Loucy (cell line): ENCODE results near the gene CARD8.

Experiments used
- H2AFZ ChIP-seq: fragments of 200-600 bp; sonication (generic); 2 replicates; pipeline ENCODE4 v1.6.0; 2016; ENCODE audit warnings: antibody characterized with exemption, mild to moderate bottlenecking, low read length, moderate library complexity
- H3F3A ChIP-seq: fragments of 200-600 bp; 2 replicates; pipeline ENCODE4 v1.6.0; 2016; ENCODE audit warnings: antibody characterized with exemption, low read depth, mild to moderate bottlenecking
- H3K27me3 ChIP-seq: fragments of 200-600 bp; sonication (generic); 2 replicates; pipeline ENCODE4 v1.6.1; 2014; ENCODE audit warnings: low read length, mild to moderate bottlenecking; ENCODE audit not compliant: insufficient read depth, poor library complexity, severe bottlenecking
- H3K36me3 ChIP-seq: fragments of 200-600 bp; sonication (generic); 2 replicates; pipeline ENCODE4 v1.6.1; 2016; ENCODE audit warnings: low read length; ENCODE audit not compliant: insufficient read depth
- H3K4me1 ChIP-seq: fragments of 200-600 bp; sonication (generic); 2 replicates; pipeline ENCODE4 v1.5.1; 2014; ENCODE audit warnings: low read length, mild to moderate bottlenecking; ENCODE audit not compliant: insufficient read depth, poor library complexity, severe bottlenecking
- H3K4me2 ChIP-seq: fragments of 200-600 bp; sonication (generic); 2 replicates; pipeline ENCODE4 v1.6.0; 2014; ENCODE audit warnings: antibody characterized with exemption, low read length, low read depth, mild to moderate bottlenecking; ENCODE audit not compliant: poor library complexity, severe bottlenecking
- H3K4me3 ChIP-seq: fragments of 200-600 bp; sonication (generic); 2 replicates; pipeline ENCODE4 v1.5.1; 2014; ENCODE audit warnings: low read length, mild to moderate bottlenecking, mixed read lengths; ENCODE audit not compliant: poor library complexity, severe bottlenecking
- H3K79me2 ChIP-seq: fragments of 200-600 bp; sonication (generic); 2 replicates; pipeline ENCODE4 v1.6.1; 2014; ENCODE audit warnings: low read length; ENCODE audit not compliant: insufficient read depth
- H3K9ac ChIP-seq: fragments of 200-600 bp; sonication (generic); 2 replicates; pipeline ENCODE4 v1.6.0; 2014; ENCODE audit warnings: mild to moderate bottlenecking, low read depth, low read length, moderate library complexity; ENCODE audit not compliant: poor library complexity, severe bottlenecking
- H3K9me2 ChIP-seq: fragments of 200-600 bp; sonication (generic); replicated peaks from 2 replicates; pipeline ENCODE4 v1.6.1; 2016; ENCODE audit warnings: low read depth, low read length, mixed read lengths
- H3K9me3 ChIP-seq: fragments of 200-600 bp; sonication (generic); 2 replicates; pipeline ENCODE4 v1.6.1; 2014; ENCODE audit warnings: mild to moderate bottlenecking, antibody characterized with exemption, low read length, low read depth; ENCODE audit not compliant: insufficient read depth
- H4K20me1 ChIP-seq: fragments of 200-600 bp; sonication (generic); 2 replicates; pipeline ENCODE4 v1.6.0; 2014; ENCODE audit warnings: antibody characterized with exemption, low read length, mild to moderate bottlenecking; ENCODE audit not compliant: insufficient read depth, poor library complexity, severe bottlenecking
- EZH2phosphoT487 ChIP-seq: fragments of 200-600 bp; IDR thresholded peaks from 2 replicates; pipeline ENCODE4 v1.6.1; 2018; ENCODE audit warnings: antibody characterized with exemption, mild to moderate bottlenecking, moderate library complexity, borderline replicate concordance
- TF ChIP-seq, protein P1 (sequence below): fragments of 200-600 bp; sonication (generic); conservative IDR thresholded peaks from 2 replicates; pipeline ENCODE4 v1.5.1; 2014; ENCODE audit warnings: mild to moderate bottlenecking, antibody characterized with exemption, low read length

Gene CARD8

GRCh38 chr19:48181505-48181904, 74.2 kb downstream of the CARD8 start:
- TF ChIP-seq, protein P1, sequence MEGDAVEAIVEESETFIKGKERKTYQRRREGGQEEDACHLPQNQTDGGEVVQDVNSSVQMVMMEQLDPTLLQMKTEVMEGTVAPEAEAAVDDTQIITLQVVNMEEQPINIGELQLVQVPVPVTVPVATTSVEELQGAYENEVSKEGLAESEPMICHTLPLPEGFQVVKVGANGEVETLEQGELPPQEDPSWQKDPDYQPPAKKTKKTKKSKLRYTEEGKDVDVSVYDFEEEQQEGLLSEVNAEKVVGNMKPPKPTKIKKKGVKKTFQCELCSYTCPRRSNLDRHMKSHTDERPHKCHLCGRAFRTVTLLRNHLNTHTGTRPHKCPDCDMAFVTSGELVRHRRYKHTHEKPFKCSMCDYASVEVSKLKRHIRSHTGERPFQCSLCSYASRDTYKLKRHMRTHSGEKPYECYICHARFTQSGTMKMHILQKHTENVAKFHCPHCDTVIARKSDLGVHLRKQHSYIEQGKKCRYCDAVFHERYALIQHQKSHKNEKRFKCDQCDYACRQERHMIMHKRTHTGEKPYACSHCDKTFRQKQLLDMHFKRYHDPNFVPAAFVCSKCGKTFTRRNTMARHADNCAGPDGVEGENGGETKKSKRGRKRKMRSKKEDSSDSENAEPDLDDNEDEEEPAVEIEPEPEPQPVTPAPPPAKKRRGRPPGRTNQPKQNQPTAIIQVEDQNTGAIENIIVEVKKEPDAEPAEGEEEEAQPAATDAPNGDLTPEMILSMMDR: no peak
- no peak for TF ChIP-seq EZH2phosphoT487
- H4K20me1 ChIP-seq: no peaks in the 10 kb centered on the region
- H3F3A ChIP-seq: no peaks in the 10 kb centered on the region
- H2AFZ ChIP-seq: no peak overlapping the region
- H3K79me2 ChIP-seq: no peaks in the 10 kb centered on the region
- H3K4me3 ChIP-seq: no peak overlapping the region
- H3K4me2 ChIP-seq: no peak overlapping the region
- peaks cover 5% of the 10 kb centered on the region; the same call in 1 of the 2 replicates for H3K9me3 ChIP-seq
- H3K9ac ChIP-seq: no peak overlapping the region
- no peaks in the 10 kb centered on the region for H3K36me3 ChIP-seq
- H3K27me3 ChIP-seq: no peaks in the 10 kb centered on the region
- H3K9me2 ChIP-seq: no peaks in the 10 kb centered on the region
- no peaks in the 10 kb centered on the region for H3K4me1 ChIP-seq

DNA sequence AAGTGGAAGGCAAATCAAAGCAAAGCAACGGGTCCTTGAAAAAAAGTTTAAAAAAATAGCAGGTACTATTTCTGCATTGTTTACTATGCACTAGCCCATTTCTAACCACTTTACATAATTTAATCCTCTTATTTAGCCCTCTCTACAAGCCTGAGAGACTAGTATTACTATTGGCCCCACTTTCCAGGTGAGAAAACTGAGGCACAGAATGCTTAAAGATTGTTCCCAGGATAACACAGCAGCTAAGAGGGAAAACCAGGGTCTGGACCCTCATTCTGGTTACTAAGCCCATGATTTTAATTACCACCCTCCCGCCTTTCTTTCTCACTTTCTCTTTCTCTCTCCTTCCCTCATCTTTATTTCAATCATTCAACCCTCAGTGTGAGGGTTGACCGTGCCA, 79.5 kb downstream of the CARD8 start:
- Histone ChIP-seq H3K9ac (no peak overlapping the region), H4K20me1 (no peaks in the 10 kb centered on the region)

DNA sequence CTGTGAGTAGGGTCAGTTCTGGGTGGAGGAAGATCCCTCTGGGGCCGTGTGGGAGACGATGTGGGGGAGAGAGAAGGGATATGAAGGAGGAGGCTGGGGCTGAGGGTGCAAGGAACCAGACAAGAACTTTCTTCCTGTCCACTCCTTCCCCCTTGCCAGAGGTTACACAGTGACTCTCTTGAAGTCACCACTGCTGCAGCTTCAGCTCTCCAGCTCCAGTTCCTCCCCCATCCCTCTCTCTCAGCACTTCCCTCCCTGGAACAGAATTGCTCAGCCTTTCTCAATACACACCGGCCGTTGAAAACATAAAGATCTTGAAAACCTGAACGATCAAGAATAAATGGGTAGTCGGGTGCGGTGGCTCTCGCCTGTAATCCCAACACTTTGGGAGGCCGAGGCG, 80.1 kb downstream of the CARD8 start:
- H3K4me2 ChIP-seq: no peak overlapping the region
- H3K9ac ChIP-seq: no peak overlapping the region
- H3K79me2 ChIP-seq: peaks cover 16% of the 10 kb centered on the region

More for the DNA sequence above, 79.5 kb downstream of the CARD8 start:
- no peak overlapping the region for H2AFZ ChIP-seq
- TF ChIP-seq, protein P1: no peak
- TF ChIP-seq EZH2phosphoT487: no peak
- no peak overlapping the region for H3K4me3 ChIP-seq
- peaks cover 11% of the 10 kb centered on the region for H3K79me2 ChIP-seq
- H3K36me3 ChIP-seq: no peaks in the 10 kb centered on the region
- H3K9me3 ChIP-seq: 0 out of 2 replicates have a peak, but pooled peaks cover under 1% of the 10 kb centered on the region
- no peak overlapping the region for H3K4me2 ChIP-seq
- H3K4me1 ChIP-seq: no peaks in the 10 kb centered on the region
- no peaks in the 10 kb centered on the region for H3K27me3 ChIP-seq
- no peaks in the 10 kb centered on the region for H3F3A ChIP-seq
- H3K9me2 ChIP-seq: no peaks in the 10 kb centered on the region

More for the DNA sequence above, 80.1 kb downstream of the CARD8 start:
- no peaks in the 10 kb centered on the region for H3K27me3 ChIP-seq
- H3K36me3 ChIP-seq: no peaks in the 10 kb centered on the region
- H4K20me1 ChIP-seq: no peaks in the 10 kb centered on the region
- H3K4me3 ChIP-seq: no peak overlapping the region
- no peaks in the 10 kb centered on the region for H3K9me2 ChIP-seq
- H2AFZ ChIP-seq: no peak overlapping the region
- H3F3A ChIP-seq: no peaks in the 10 kb centered on the region
- no peaks in the 10 kb centered on the region for H3K9me3 ChIP-seq
- H3K4me1 ChIP-seq: peaks cover 4% of the 10 kb centered on the region
- TF ChIP-seq, protein P1: no peak
- TF ChIP-seq EZH2phosphoT487: no peak
